ENCODE measurements around the gene JPH4.
"Not testable (repeated sequence)": the region's sequence is repeated elsewhere in the genome, so short reads cannot be mapped to it uniquely, and the experiment has no call there.

The JPH4 gene

GRCh38 chr14:23547924-23548323 is 30.7 kb downstream of the JPH4 start:
- DNase-seq (ENCODE audit: low spot score) = no peak

- DNase-seq (ENCODE audit: low spot score) = no peak
Observed at GRCh38 chr14:23546450-23547035, 32.0 kb downstream of the JPH4 start.

GRCh38 chr14:23545740-23546365 is 32.7 kb downstream of the JPH4 start:
- DNase-seq (ENCODE audit: low spot score) = no peak

GRCh38 chr14:23544511-23545447 is 33.8 kb downstream of the JPH4 start:
- DNase-seq (ENCODE audit: low spot score) = no peak

GRCh38 chr14:23543403-23543802 is 35.2 kb downstream of the JPH4 start:
- DNase-seq (ENCODE audit: low spot score) = no peak

GRCh38 chr14:23542261-23542660 is 36.3 kb downstream of the JPH4 start:
- DNase-seq (ENCODE audit: low spot score) = no peak

GRCh38 chr14:23540141-23540469 is 38.5 kb downstream of the JPH4 start:
- no peak for DNase-seq (ENCODE audit: low spot score)

- peak; percentile 33 for DNase-seq (ENCODE audit: low spot score)
Observed at GRCh38 chr14:23539248-23540140, 39.1 kb downstream of the JPH4 start.

GRCh38 chr14:23538785-23539184 is 39.8 kb downstream of the JPH4 start:
- no peak for DNase-seq (ENCODE audit: low spot score)

GRCh38 chr14:23538050-23538718 is 40.4 kb downstream of the JPH4 start:
- DNase-seq (ENCODE audit: low spot score) = no peak

- DNase-seq (ENCODE audit: low spot score) = no peak
Observed at GRCh38 chr14:23537351-23538049, 41.1 kb downstream of the JPH4 start.

- not testable (repeated sequence) for DNase-seq (ENCODE audit: low spot score)
Observed at GRCh38 chr14:23536906-23537305, 41.7 kb downstream of the JPH4 start.

- no peak for DNase-seq (ENCODE audit: low spot score)
Observed at GRCh38 chr14:23536494-23536893, 42.1 kb downstream of the JPH4 start.

GRCh38 chr14:23535943-23536342 is 42.6 kb downstream of the JPH4 start:
- no peak for DNase-seq (ENCODE audit: low spot score)

- no peak for DNase-seq (ENCODE audit: low spot score)
Observed at GRCh38 chr14:23533652-23534435, 44.7 kb downstream of the JPH4 start.

- DNase-seq (ENCODE audit: low spot score) = no peak
Observed at GRCh38 chr14:23532658-23533057, 45.9 kb downstream of the JPH4 start.

- no peak for DNase-seq (ENCODE audit: low spot score)
Observed at GRCh38 chr14:23531391-23531790, 47.2 kb downstream of the JPH4 start.

- DNase-seq (ENCODE audit: low spot score) = no peak
Observed at GRCh38 chr14:23530375-23531055, 48.1 kb downstream of the JPH4 start.

GRCh38 chr14:23529016-23529415 is 49.6 kb downstream of the JPH4 start:
- no peak for DNase-seq (ENCODE audit: low spot score)

GRCh38 chr14:23528555-23528954 is 50.0 kb downstream of the JPH4 start:
- DNase-seq (ENCODE audit: low spot score) = no peak

Measured in LoVo (cell line).